ENCODE measurements around the gene LAMTOR3. TPM values are rescaled to one million over a fixed set of nuclear protein-coding genes. Genes with fewer than 3 reads are reported as not detected.

The LAMTOR3 gene
- total RNA-seq, 1 donor from 2014 or later, result 36.2 TPM

GRCh38 chr4:99845708-99846469 is 48.3 kb downstream of the LAMTOR3 start:
- TF ChIP-seq CTCF (IDR thresholded peaks at IDR 0.05), result no peak
- Mint-ChIP-seq H3K9me3 (ENCODE audit: low read depth) (no peaks in the 10 kb centered on the region), H3K27ac (ENCODE audit: unreplicated experiment) (no peak overlapping the region), H3K27me3 (ENCODE audit: low read depth) (peaks cover 4% of the 10 kb centered on the region), H3K4me1 (ENCODE audit: low read depth) (peaks cover 2% of the 10 kb centered on the region), H3K4me3 (ENCODE audit: unreplicated experiment) (no peak overlapping the region), H3K36me3 (ENCODE audit: low read depth) (no peaks in the 10 kb centered on the region)
- DNase-seq (ENCODE audit: low spot score), result no peak

- H3K4me3 Mint-ChIP-seq (ENCODE audit: unreplicated experiment), result no peak overlapping the region
- TF ChIP-seq CTCF (IDR thresholded peaks at IDR 0.05), result no peak
- H3K4me1 Mint-ChIP-seq (ENCODE audit: low read depth), result peaks cover 2% of the 10 kb centered on the region
- DNase-seq (ENCODE audit: low spot score), result no peak
- no peaks in the 10 kb centered on the region for H3K9me3 Mint-ChIP-seq (ENCODE audit: low read depth)
- H3K27ac Mint-ChIP-seq (ENCODE audit: unreplicated experiment), result no peak overlapping the region
- H3K36me3 Mint-ChIP-seq (ENCODE audit: low read depth), result no peaks in the 10 kb centered on the region
- peaks cover 5% of the 10 kb centered on the region for H3K27me3 Mint-ChIP-seq (ENCODE audit: low read depth)
These were observed 49.0 kb downstream of the LAMTOR3 start for GRCh38 chr4:99845179-99845578.

- H3K27me3 Mint-ChIP-seq (ENCODE audit: low read depth), result peaks cover 1% of the 10 kb centered on the region
- no peaks in the 10 kb centered on the region for H3K9me3 Mint-ChIP-seq (ENCODE audit: low read depth)
- DNase-seq (ENCODE audit: low spot score), result no peak
- no peaks in the 10 kb centered on the region for H3K36me3 Mint-ChIP-seq (ENCODE audit: low read depth)
- no peak overlapping the region for H3K4me3 Mint-ChIP-seq (ENCODE audit: unreplicated experiment)
- H3K4me1 Mint-ChIP-seq (ENCODE audit: low read depth), result peaks cover 2% of the 10 kb centered on the region
- H3K27ac Mint-ChIP-seq (ENCODE audit: unreplicated experiment), result no peak overlapping the region
- no peak for TF ChIP-seq CTCF (IDR thresholded peaks at IDR 0.05)
These were observed 50.2 kb downstream of the LAMTOR3 start for GRCh38 chr4:99844048-99844447.

GRCh38 chr4:99843413-99843812 is 50.8 kb downstream of the LAMTOR3 start:
- DNase-seq (ENCODE audit: low spot score), result no peak
- H3K36me3 Mint-ChIP-seq (ENCODE audit: low read depth), result no peaks in the 10 kb centered on the region
- no peak overlapping the region for H3K4me3 Mint-ChIP-seq (ENCODE audit: unreplicated experiment)
- H3K27ac Mint-ChIP-seq (ENCODE audit: unreplicated experiment), result no peak overlapping the region
- H3K27me3 Mint-ChIP-seq (ENCODE audit: low read depth), result peaks cover 1% of the 10 kb centered on the region
- no peaks in the 10 kb centered on the region for H3K9me3 Mint-ChIP-seq (ENCODE audit: low read depth)
- H3K4me1 Mint-ChIP-seq (ENCODE audit: low read depth), result peaks cover 2% of the 10 kb centered on the region
- TF ChIP-seq CTCF (IDR thresholded peaks at IDR 0.05), result no peak

GRCh38 chr4:99841129-99841528 is 53.1 kb downstream of the LAMTOR3 start:
- Mint-ChIP-seq H3K4me3 (ENCODE audit: unreplicated experiment) (no peak overlapping the region), H3K27ac (ENCODE audit: unreplicated experiment) (no peak overlapping the region), H3K36me3 (ENCODE audit: low read depth) (no peaks in the 10 kb centered on the region), H3K9me3 (ENCODE audit: low read depth) (no peaks in the 10 kb centered on the region), H3K4me1 (ENCODE audit: low read depth) (peaks cover 2% of the 10 kb centered on the region), H3K27me3 (ENCODE audit: low read depth) (peaks cover 7% of the 10 kb centered on the region)
- no peak for TF ChIP-seq CTCF (IDR thresholded peaks at IDR 0.05)
- DNase-seq (ENCODE audit: low spot score), result no peak

Measured in chondrocyte (in vitro differentiated cells).